ENCODE measurements around the gene WNT2B.
"Not testable (repeated sequence)": the region's sequence is repeated elsewhere in the genome, so short reads cannot be mapped to it uniquely, and the experiment has no call there.

Gene WNT2B

DNA sequence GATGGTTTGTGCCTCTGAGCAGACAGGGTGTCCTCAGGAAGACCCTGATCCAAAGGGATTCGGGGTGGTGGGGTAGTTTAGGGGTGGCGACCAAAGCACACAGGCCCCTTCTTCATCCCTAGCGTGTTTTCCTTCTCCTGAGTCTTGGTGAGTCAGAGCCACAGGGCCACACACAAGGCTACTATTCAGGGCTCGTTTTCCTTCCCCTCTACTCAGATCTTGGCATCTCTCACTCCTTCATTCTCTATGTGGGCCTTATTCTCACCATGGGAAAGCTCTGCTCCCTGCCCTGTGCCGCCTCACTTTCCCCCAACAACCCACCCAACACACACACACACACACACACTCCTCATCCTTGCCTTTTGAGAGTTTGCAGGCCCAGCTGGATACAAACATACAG is 43.6 kb upstream of the WNT2B start:
- no peaks in the 10 kb centered on the region for H3K27me3 ChIP-seq (replicated peaks)
- no peak overlapping the region for H3K4me3 ChIP-seq (ENCODE audit: low read depth, low read length)
- TF ChIP-seq, protein P1, sequence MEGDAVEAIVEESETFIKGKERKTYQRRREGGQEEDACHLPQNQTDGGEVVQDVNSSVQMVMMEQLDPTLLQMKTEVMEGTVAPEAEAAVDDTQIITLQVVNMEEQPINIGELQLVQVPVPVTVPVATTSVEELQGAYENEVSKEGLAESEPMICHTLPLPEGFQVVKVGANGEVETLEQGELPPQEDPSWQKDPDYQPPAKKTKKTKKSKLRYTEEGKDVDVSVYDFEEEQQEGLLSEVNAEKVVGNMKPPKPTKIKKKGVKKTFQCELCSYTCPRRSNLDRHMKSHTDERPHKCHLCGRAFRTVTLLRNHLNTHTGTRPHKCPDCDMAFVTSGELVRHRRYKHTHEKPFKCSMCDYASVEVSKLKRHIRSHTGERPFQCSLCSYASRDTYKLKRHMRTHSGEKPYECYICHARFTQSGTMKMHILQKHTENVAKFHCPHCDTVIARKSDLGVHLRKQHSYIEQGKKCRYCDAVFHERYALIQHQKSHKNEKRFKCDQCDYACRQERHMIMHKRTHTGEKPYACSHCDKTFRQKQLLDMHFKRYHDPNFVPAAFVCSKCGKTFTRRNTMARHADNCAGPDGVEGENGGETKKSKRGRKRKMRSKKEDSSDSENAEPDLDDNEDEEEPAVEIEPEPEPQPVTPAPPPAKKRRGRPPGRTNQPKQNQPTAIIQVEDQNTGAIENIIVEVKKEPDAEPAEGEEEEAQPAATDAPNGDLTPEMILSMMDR (IDR thresholded peaks at IDR 0.05; ENCODE audit: low read depth, low read length, missing control alignments), result no peak
- in situ Hi-C loops (cut with HindIII; ENCODE audit: low pct_ligation_motif_present, low sequenced_read_pairs), result no loop called here
- peak overlapping the region; percentile 48 for H3K27ac ChIP-seq
- H3K36me3 ChIP-seq (replicated peaks), result peaks cover 5% of the 10 kb centered on the region
- DNase-seq, result peak; percentile 56

DNA sequence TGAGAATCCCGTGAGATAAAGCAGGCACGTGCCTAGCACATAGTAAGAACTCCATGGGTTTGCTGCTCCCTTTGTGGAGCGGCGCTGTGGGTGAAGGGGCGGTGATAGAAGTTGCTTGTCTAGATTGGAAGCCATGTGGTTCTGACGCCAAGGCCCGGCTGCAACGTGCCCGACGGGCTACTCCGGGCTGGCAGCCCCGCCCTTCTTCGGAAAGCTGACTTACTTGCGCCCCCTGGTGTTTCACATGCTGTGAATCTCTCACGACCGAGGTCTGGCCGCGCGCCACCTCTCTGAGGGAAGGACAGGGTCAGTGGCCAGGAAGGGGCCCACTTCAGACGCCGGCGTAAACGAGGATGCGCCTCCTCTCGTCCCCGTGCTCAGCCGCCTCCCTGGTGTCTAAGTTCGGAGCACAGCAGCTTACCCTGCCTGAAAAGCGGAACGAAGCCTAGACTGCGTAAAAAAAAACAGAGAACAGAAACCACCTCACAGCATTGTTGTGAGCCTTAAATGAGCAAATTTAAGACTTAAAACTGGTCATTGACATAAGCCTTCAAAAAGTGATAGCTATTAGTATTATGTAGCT is 42.6 kb upstream of the WNT2B start:
- Histone ChIP-seq H3K27ac (peak overlapping the region; percentile 48), H3K4me3 (ENCODE audit: low read depth, low read length) (peak overlapping the region; percentile 50), H3K36me3 (replicated peaks) (peaks cover 2% of the 10 kb centered on the region), H3K27me3 (replicated peaks) (no peaks in the 10 kb centered on the region)
- in situ Hi-C loops (cut with HindIII; ENCODE audit: low pct_ligation_motif_present, low sequenced_read_pairs), result no loop called here
- TF ChIP-seq, protein P1 (IDR thresholded peaks at IDR 0.05; ENCODE audit: low read depth, low read length, missing control alignments), result peak; percentile 84
- DNase-seq, result peak; percentile 95

DNA sequence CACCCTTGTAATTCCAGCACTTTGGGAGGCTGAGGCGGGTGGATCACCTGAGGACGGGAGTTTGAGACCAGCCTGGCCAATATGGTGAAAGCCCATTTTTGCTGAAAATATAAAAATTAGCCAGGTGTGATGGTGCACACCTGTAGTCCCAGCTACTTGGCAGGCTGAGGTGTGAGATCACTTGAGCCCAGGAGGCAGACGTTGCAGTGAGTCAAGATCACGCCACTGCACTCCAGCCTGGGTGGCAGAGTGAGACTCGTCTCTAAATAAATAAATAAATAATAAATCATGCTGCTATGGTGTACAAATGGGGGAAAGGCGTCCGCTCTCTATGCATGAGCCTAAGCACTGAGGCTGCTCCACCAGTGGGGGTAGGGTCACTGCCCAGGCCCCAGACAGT is 38.4 kb upstream of the WNT2B start:
- H3K4me3 ChIP-seq (ENCODE audit: low read depth, low read length); DNase-seq; H3K27me3 ChIP-seq (replicated peaks); in situ Hi-C loops (cut with HindIII; ENCODE audit: low pct_ligation_motif_present, low sequenced_read_pairs); H3K36me3 ChIP-seq (replicated peaks); H3K27ac ChIP-seq: not testable (repeated sequence)

DNA sequence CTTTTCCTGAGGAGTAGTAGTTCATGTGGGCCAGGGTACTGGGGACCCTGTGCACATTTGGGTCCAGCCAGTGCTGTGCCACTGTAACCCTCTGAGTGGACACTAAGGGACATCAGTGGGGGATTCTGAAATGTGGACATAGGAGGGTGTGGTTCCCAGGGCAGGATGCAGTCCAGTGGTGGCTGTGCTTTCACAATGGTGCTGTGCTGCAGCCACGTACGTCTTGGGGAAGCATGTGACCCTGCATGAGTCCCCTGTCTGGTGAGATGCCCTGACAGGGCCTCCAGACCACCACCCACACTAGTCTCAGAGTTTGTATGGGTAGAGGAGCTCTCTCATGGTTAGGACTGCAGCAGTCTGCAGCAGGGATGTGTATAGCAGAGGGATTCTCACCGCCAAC is 37.8 kb upstream of the WNT2B start:
- no peak overlapping the region for H3K4me3 ChIP-seq (ENCODE audit: low read depth, low read length)
- no peaks in the 10 kb centered on the region for H3K36me3 ChIP-seq (replicated peaks)
- no peaks in the 10 kb centered on the region for H3K27me3 ChIP-seq (replicated peaks)
- H3K27ac ChIP-seq, result no peak overlapping the region
- no peak for DNase-seq
- in situ Hi-C loops (cut with HindIII; ENCODE audit: low pct_ligation_motif_present, low sequenced_read_pairs), result no loop called here
- TF ChIP-seq, protein P1 (IDR thresholded peaks at IDR 0.05; ENCODE audit: low read depth, low read length, missing control alignments), result no peak

DNA sequence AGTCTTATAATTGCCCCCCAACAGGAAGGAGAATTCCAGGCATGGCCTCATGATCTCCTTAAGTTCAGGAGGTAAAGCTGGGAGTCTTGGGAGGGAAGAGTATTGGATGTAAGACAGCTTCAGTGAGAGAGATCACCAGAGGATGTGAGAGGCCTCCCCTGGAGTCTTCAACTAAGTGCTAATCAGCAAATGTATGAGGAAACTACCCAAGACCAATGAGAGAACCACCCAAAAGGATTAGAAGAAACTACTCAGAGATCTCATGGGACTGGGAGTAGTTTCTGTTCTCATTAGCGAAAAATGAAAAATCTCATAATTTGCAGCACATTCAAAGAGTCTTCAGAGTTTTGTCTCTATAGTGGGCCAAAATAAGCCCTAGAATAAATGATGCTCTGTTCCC is 36.6 kb upstream of the WNT2B start:
- H3K4me3 ChIP-seq (ENCODE audit: low read depth, low read length), result no peak overlapping the region
- no peaks in the 10 kb centered on the region for H3K36me3 ChIP-seq (replicated peaks)
- no peak for DNase-seq
- in situ Hi-C loops (cut with HindIII; ENCODE audit: low pct_ligation_motif_present, low sequenced_read_pairs), result no loop called here
- H3K27me3 ChIP-seq (replicated peaks), result no peaks in the 10 kb centered on the region
- TF ChIP-seq, protein P1 (IDR thresholded peaks at IDR 0.05; ENCODE audit: low read depth, low read length, missing control alignments), result no peak
- no peak overlapping the region for H3K27ac ChIP-seq

DNA sequence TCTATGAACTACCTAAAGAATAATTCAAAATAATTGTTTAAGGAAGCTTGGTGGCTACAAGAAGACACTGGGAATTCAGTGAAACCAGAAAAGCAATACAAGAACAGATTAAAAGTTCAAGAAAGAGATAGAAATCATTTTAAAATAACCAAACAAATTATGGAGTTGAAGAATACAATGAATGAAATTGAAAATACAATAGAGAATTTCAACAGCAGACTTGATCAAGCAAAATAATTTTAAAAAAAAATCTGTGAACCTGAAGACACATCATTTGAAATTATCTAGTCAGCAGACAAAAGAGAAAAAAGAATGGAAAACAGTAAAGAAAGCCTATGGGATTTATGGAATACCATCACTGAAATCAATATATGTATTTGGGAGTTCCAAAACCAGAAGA is 31.2 kb upstream of the WNT2B start:
- no peak for DNase-seq
- TF ChIP-seq, protein P1 (IDR thresholded peaks at IDR 0.05; ENCODE audit: low read depth, low read length, missing control alignments), result no peak
- H3K36me3 ChIP-seq (replicated peaks), result no peaks in the 10 kb centered on the region
- no peak overlapping the region for H3K27ac ChIP-seq
- no peak overlapping the region for H3K4me3 ChIP-seq (ENCODE audit: low read depth, low read length)
- no peaks in the 10 kb centered on the region for H3K27me3 ChIP-seq (replicated peaks)
- in situ Hi-C loops (cut with HindIII; ENCODE audit: low pct_ligation_motif_present, low sequenced_read_pairs), result loop anchor here (25.0 kb wide), 1 partner anchor 135 kb away; the partner anchor contains the start of genes CAPZA1 and ST7L
